ENCODE data around the gene GPAM.
"Not testable (repeated sequence)": the region's sequence is repeated elsewhere in the genome, so short reads cannot be mapped to it uniquely, and the experiment has no call there.

Gene GPAM, protein sequence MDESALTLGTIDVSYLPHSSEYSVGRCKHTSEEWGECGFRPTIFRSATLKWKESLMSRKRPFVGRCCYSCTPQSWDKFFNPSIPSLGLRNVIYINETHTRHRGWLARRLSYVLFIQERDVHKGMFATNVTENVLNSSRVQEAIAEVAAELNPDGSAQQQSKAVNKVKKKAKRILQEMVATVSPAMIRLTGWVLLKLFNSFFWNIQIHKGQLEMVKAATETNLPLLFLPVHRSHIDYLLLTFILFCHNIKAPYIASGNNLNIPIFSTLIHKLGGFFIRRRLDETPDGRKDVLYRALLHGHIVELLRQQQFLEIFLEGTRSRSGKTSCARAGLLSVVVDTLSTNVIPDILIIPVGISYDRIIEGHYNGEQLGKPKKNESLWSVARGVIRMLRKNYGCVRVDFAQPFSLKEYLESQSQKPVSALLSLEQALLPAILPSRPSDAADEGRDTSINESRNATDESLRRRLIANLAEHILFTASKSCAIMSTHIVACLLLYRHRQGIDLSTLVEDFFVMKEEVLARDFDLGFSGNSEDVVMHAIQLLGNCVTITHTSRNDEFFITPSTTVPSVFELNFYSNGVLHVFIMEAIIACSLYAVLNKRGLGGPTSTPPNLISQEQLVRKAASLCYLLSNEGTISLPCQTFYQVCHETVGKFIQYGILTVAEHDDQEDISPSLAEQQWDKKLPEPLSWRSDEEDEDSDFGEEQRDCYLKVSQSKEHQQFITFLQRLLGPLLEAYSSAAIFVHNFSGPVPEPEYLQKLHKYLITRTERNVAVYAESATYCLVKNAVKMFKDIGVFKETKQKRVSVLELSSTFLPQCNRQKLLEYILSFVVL

GRCh38 chr10:112183329-112184051 lies at the start of gene GPAM:
Gene GPAM, minus strand, starts transcription at chr10:112183765. Its CDS starts 1,981 bp downstream, at chr10:112181784.
- no peak for FAIRE-seq

DNA sequence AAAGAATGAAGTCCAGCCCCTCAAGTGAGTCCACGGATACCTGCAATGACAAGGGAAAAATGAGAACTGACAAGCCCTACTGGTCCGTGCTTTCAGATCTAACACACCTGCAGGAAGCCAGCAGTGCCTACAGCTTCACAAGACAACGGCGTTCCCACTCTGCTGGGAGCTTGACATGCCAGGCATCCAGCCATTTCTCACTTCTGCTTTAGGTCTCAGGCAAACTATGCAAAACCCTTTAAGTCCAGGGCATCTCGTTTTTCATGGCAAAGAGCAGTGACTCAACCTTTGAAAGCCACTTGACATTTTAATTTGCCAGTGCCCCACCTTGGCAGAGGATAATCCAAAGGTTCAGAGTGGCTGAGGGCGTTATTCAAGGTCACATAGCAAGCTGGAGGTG lies 49.1 kb upstream of the GPAM start:
- no peak for FAIRE-seq

- FAIRE-seq: no peak
These were observed 48.2 kb upstream of the GPAM start for GRCh38 chr10:112231602-112232400.

GRCh38 chr10:112230325-112230988 lies 46.9 kb upstream of the GPAM start:
- no peak for FAIRE-seq

- FAIRE-seq: no peak
These were observed 46.3 kb upstream of the GPAM start for GRCh38 chr10:112229901-112230300.

DNA sequence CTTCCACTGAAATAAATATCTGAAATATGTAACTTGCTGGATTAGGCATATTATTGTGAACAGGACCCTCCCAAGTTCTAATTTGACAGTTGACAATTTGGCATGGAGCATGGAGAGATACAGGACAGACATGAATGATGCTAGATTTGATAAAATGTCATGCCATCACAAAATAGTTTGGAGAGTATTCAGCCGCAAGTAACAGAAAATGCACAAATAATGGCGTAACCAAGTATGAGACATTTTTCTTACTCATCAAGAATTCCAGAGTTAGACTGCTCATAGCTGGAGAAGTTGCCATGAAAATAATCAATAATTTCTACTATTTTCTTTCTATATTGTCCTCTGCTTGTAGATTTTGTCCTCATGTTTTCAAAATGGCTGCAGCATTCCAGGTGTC lies 45.5 kb upstream of the GPAM start:
- no peak for FAIRE-seq

DNA sequence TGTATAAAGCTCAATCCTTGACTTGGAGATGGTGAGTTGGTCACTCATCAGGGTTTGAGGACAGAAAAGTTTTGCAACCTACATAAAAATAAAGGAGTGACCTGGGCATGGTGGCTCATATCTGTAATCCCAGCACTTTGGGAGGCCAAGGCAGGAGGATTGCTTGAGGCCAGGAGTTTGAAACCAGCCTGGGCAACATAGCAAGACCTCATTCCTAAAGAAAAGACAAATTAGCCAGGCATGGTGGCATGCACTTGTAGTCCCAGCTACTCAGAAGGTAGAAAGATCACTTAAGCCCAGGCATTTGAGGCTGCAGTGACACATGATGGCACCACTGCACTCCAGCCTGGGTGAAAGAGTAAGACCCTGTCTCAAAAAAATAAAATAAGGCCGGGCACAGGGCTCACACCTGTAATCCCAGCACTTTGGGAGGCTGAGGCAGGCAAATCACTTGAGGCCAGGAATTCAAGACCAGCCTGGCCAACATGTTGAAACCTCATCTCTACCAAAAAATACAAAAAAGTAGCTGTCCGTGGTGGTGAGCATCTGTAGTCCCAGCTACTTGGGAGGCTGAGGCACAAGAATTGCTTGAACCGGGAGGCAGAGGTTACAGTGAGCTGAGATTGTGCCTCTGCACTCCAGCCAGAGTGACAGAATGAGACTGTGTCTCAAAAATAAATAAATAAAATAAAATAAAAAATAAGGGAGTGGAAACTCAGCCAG lies 45.0 kb upstream of the GPAM start:
- not testable (repeated sequence) for FAIRE-seq

DNA sequence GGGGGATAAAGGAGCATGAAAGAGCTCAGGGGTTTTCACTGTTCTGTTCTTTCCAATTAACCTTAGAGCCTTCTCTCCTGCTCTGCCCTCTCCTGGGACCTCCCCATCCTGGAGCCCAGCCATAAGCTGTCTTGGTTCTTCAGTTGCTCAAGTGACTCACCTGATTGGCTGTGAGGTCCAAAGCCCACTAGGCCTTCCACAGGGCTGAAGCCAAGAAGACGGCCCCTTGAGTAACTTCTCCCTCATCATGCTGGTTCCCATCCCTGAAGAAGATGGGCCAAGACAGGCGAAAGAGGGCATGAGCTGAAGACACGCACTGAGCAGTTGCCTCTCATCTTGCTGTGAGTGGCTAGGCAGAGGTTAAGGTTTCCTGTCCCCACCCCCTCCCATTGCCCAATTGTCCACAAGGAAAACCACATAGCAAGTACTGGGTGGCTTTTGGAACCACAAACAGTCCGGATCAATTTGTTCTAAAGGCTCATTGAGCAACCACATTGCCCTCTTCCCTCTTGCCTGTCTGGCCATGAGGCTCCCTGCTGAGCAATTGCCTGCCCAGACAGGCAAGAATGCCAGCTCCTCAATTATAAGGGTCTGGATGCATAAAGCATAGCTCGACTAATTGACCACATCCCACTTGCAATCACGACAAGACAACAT lies 43.9 kb upstream of the GPAM start:
- FAIRE-seq: no peak

DNA sequence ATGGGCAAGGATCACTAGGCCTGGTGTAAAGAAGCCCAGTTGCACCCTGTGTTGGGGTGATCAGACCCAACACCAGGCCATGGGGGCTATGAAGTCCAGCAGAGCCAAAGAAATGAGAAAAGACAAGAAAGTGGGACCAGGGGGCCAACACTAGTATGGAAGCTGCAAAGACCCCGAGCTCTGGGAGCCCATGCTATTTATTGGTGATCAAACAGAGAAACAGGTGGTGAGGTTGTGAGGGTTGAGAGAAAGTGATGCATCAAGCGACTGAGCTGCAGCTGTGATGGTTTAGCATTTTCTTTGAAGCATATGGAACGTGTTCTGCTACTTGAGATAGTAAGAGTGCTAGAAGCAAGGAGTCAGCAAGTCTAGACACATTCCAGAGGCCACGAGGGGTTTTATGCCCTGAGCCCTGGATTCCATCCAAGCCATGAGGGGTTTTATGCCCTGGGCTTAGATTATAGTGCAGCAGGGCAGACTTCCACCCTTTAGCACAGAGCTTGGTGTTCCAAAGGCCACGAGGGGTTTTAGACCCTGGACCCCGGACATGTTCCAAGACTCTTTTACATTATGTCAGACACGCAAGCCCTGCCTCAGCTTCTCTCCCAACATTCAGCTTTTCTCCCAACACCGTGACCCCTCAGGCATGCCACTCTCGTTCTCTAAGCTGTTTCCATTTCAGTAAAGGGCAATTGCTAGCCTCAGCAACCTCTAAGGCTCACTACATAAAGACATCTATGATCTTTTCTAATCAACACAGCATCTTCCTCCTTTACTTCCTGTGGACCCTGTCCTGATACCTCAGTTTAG lies 43.1 kb upstream of the GPAM start:
- FAIRE-seq: no peak

- no peak for FAIRE-seq
These were observed 42.3 kb upstream of the GPAM start for GRCh38 chr10:112225771-112226438.

DNA sequence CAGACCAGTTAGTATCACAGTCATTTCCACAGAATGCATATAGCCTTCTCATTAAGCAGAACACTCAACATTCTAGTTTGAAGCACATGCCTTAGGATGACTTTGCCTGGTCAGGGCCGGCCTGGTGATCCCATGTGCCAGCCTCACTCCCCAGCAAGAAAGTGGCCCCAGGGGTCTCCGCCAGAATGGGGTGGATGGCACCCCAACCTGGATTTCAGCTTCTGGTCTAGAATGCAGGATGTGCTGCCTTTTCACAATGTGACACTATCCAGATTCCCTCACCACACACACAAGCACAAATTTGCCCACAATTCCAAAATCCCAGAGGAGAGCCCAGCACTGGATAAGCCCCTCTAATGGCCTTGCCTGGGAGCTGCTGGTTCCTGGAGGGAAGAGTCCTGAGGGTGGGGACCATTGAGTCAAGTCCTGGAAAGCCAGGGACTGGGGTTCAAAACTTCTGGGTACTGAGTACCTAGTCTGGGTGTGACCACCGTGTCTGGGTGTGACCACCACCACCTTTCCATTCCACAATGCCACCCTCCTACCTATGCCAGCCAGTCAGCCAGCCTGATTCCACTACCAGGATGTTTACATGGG lies 41.5 kb upstream of the GPAM start:
- no peak for FAIRE-seq

GRCh38 chr10:112223725-112224124 lies 40.2 kb upstream of the GPAM start:
- FAIRE-seq: no peak

- FAIRE-seq: no peak
These were observed 39.2 kb upstream of the GPAM start for GRCh38 chr10:112222799-112223198.

DNA sequence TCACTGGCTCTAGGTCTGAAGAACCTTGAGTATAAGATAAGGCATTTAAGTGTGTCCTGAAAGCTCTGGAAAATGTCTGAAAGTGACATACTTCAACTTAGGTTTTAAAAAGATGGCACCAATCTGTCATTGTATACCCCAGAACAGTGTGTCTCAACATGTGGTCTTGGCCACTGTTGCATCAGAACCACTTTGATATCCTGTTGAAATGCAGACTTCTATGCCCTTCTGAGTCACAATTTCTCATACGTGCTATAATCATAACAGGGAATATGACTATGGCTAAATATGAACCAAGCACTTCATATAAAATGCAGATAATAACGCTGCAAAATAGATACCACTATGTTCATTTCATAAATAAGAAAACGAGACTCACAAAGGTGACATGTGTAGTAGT lies 38.0 kb upstream of the GPAM start:
- no peak for FAIRE-seq

DNA sequence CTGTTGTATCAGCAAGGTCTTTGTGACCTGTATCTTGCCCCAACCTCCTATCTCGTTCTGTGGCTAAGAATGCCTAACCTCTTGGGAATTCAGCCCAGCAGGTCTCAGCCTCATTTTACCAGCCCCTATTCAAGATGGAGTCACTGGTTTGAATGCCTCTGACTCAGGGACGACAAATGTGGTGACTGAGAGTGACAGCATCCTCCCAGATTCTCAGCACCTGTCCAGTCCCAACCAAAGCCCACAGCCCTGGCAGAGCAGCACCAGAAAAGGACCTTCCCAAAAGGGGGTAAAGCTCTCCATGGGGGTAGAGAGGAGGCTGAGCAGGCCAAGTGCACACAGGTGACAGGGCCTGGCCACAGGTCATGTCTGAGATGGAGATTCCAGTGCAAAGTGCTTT lies 35.4 kb upstream of the GPAM start:
- FAIRE-seq: no peak

- no peak for FAIRE-seq
These were observed 34.4 kb upstream of the GPAM start for GRCh38 chr10:112218036-112218390.

DNA sequence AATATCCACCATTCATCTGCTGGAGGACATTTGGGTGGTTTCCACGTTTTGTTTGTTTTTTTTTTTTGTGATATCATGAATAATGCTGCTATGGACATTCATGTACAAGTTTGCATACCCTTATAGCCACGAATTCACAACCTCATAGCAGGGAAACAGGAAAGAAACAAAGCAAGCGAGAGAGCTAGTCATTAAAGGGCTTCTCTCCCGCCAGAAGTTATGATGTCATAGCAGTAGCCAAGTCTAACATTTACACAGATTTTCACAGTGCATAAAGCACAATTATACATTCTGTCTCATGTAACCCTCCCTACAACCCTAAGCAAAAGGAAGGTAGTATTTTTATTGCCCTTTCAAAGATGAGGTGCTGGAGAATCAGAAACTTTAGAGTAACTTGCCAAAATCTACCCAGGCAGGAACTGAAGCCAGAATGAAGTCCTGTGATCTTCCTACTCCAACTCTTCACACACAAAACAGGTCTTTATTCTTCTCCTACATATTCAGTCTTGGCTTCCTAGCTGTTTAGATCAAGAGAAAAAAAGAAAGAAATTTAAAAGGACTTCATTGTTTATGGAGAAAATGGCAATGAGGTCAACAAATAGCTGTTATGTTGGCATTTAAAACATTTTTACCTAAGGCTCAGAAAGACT lies 33.9 kb upstream of the GPAM start:
- FAIRE-seq: no peak

- no peak for FAIRE-seq
These were observed 33.4 kb upstream of the GPAM start for GRCh38 chr10:112216966-112217365.
